Endothelial cell of umbilical vein (primary cell): Measurements from ENCODE around the gene GABRA5. TPM values are rescaled to one million over a fixed set of nuclear protein-coding genes. Genes with fewer than 3 reads are reported as not detected.

Source experiments
- BruUV-seq: library from RNA; stranded (reverse); fragments of 400-500 nt; replicated peaks from 2 replicates; lab custom pipeline; 2021; lab: Mats Ljungman, UMichigan
- CTCF ChIA-PET: fragments of 300-600, 350-600 bp; sonication (Branson Sonifier 250); formaldehyde crosslinking; loops from one replicate; lab custom pipeline; 2021; ENCODE audit warnings: antibody characterized with exemption, inconsistent platforms; lab: Charles Lee
- POLR2A ChIA-PET: fragments of 300-600, 350-600 bp; sonication (Branson Sonifier 250); formaldehyde crosslinking; loops from one replicate; lab custom pipeline; 2021; ENCODE audit warnings: antibody characterized with exemption, inconsistent platforms; lab: Charles Lee
- DNase-seq: peaks from one replicate; pipeline ENCODE4 v3.0.0-alpha.2; 2011; ENCODE audit warnings: low read depth, low spot score
- FAIRE-seq: peaks from 2 replicates; lab custom pipeline; 2011; peaks lifted over from hg19 to GRCh38; lab: Jason Lieb, UNC
- H2AFZ ChIP-seq: 2 replicates; pipeline ENCODE4 v1.6.0; 2012; ENCODE audit warnings: low read depth, low read length, control low read depth, inconsistent platforms
- H3K27ac ChIP-seq: 2 replicates; pipeline ENCODE4 v1.5.1; 2011; ENCODE audit warnings: low read depth, mild to moderate bottlenecking, control low read depth, low read length, moderate library complexity; ENCODE audit not compliant: insufficient read depth
- H3K27me3 ChIP-seq, 2 experiments: 2 replicates each; pipeline versions ENCODE4 v1.6.0 to v1.6.1; 2011; ENCODE audit warnings: low read length in 2 of 2, mixed read lengths in 1 of 2; ENCODE audit not compliant: control insufficient read depth in 2 of 2, insufficient read depth in 2 of 2
- H3K36me3 ChIP-seq, 2 experiments: 2 replicates in 1 of 2; 3 replicates in 1 of 2; pipeline ENCODE4 v1.5.1; 2011; ENCODE audit warnings: low read length in 2 of 2, mild to moderate bottlenecking in 1 of 2, moderate library complexity in 1 of 2; ENCODE audit not compliant: control insufficient read depth in 2 of 2, insufficient read depth in 2 of 2; ENCODE audit errors: extremely low read depth in 1 of 2
- H3K4me1 ChIP-seq: 3 replicates; pipeline ENCODE4 v1.5.1; 2011; ENCODE audit warnings: mild to moderate bottlenecking, low read length; ENCODE audit not compliant: control insufficient read depth, insufficient read depth; ENCODE audit errors: extremely low read depth
- H3K4me2 ChIP-seq: 2 replicates; pipeline ENCODE4 v1.6.1; 2011; ENCODE audit warnings: low read length, control low read depth, mixed read lengths; ENCODE audit not compliant: insufficient read depth
- H3K4me3 ChIP-seq, 3 experiments: fragments of 200-600 bp in 1 of 3; sonication (generic), shearing (Covaris generic) in 1 of 3; replicated peaks in 1 of 3; 2 replicates each; pipeline ENCODE4 v1.5.1; 2011 to 2016; ENCODE audit warnings: control low read depth in 3 of 3, low read length in 3 of 3, mild to moderate bottlenecking in 2 of 3, inconsistent platforms in 1 of 3, low read depth in 1 of 3, moderate library complexity in 1 of 3; ENCODE audit not compliant: insufficient read depth in 1 of 3
- H3K79me2 ChIP-seq: 2 replicates; pipeline ENCODE4 v1.6.0; 2012; ENCODE audit warnings: low read length, inconsistent platforms; ENCODE audit not compliant: control insufficient read depth, insufficient read depth
- H3K9ac ChIP-seq: replicated peaks from 2 replicates; pipeline ENCODE3; 2011; ENCODE audit warnings: low read length, control low read depth; ENCODE audit not compliant: insufficient read depth; ENCODE audit errors: extremely low read depth
- H3K9me1 ChIP-seq: replicated peaks from 3 replicates; pipeline ENCODE4 v1.6.0; 2011; ENCODE audit warnings: mild to moderate bottlenecking, low read length; ENCODE audit not compliant: control insufficient read depth, insufficient read depth; ENCODE audit errors: extremely low read depth
- H3K9me3 ChIP-seq: replicated peaks from 2 replicates; pipeline ENCODE4 v1.5.1; 2012; ENCODE audit warnings: low read length, inconsistent platforms; ENCODE audit not compliant: control insufficient read depth, insufficient read depth
- H4K20me1 ChIP-seq: replicated peaks from 2 replicates; pipeline ENCODE3; 2011; ENCODE audit warnings: mild to moderate bottlenecking, low read length; ENCODE audit not compliant: control insufficient read depth, insufficient read depth; ENCODE audit errors: extremely low read depth
- FOS ChIP-seq: IDR thresholded peaks from 2 replicates; pipeline ENCODE4 v1.6.1; 2011; ENCODE audit warnings: mild to moderate bottlenecking, low read length, moderate library complexity, borderline replicate concordance; ENCODE audit not compliant: insufficient read depth
- GATA2 ChIP-seq: IDR thresholded peaks from 2 replicates; pipeline ENCODE4 v1.7.0; 2011; ENCODE audit warnings: low read depth, mild to moderate bottlenecking, moderate library complexity, mixed read lengths, low read length; ENCODE audit not compliant: insufficient read length, insufficient read depth
- JUN ChIP-seq: IDR thresholded peaks from 2 replicates; pipeline ENCODE4 v1.6.1; 2011; ENCODE audit warnings: borderline replicate concordance, low read depth; ENCODE audit not compliant: insufficient read length, insufficient read depth
- MYC ChIP-seq: IDR thresholded peaks from one replicate; pipeline ENCODE4 v1.6.1; 2011; ENCODE audit warnings: mild to moderate bottlenecking, low read depth, low read length
- POLR2AphosphoS5 ChIP-seq: IDR thresholded peaks from 2 replicates; pipeline ENCODE4 v1.6.1; 2012; ENCODE audit warnings: low read depth, mild to moderate bottlenecking, control low read depth, low read length, moderate library complexity; ENCODE audit not compliant: insufficient read depth
- dilution Hi-C: fragments of 300-500 bp; cut with MboI; formaldehyde crosslinking; loops from one replicate; pipeline ENCODE4 v1.15.0; 2019; ENCODE audit warnings: low sequenced_read_pairs; ENCODE audit not compliant: extremely low pct_ligation_motif_present
- intact Hi-C: fragments of 100-400 bp; cut with micrococcal nuclease; formaldehyde crosslinking; loops from one replicate; pipeline ENCODE4 v1.10.0; 2022
- polyA plus RNA-seq, 4 experiments: library from polyadenylated mRNA; depleted of rRNA in 3 of 4; stranded (reverse) in 3 of 4; unstranded in 1 of 4; fragments of >200 nt; gene quantifications; 2 replicates each; pipeline versions ENCODE4 v1.2.1 to v1.2.3, GENCODE V29; 2011 to 2012; ENCODE audit warnings: missing spikeins in 1 of 4
- total RNA-seq: library from RNA; stranded (reverse); gene quantifications from 2 replicates; pipeline ENCODE4 v1.2.3, GENCODE V29; 2021
- TF ChIP-seq, protein P1 (sequence below): IDR thresholded peaks from 2 replicates; pipeline ENCODE4 v1.6.1; 2011; ENCODE audit not compliant: insufficient read depth, insufficient read length
- TF ChIP-seq, protein P2 (sequence below), 2 donors: IDR thresholded peaks; 1 replicate in 1 of 2; 2 replicates in 1 of 2; pipeline ENCODE4 v1.5.1; 2011; ENCODE audit warnings: low read length in 2 of 2, mild to moderate bottlenecking in 2 of 2, moderate library complexity in 2 of 2, control low read depth in 1 of 2, inconsistent platforms in 1 of 2, low read depth in 1 of 2; ENCODE audit not compliant: insufficient read depth in 1 of 2; ENCODE audit errors: extremely low read depth in 1 of 2

The GABRA5 gene
- total and polyA plus RNA-seq, 2 donors (not counting 3 experiments of a cell fraction or from before 2014, with no cell fraction given): not detected

DNA sequence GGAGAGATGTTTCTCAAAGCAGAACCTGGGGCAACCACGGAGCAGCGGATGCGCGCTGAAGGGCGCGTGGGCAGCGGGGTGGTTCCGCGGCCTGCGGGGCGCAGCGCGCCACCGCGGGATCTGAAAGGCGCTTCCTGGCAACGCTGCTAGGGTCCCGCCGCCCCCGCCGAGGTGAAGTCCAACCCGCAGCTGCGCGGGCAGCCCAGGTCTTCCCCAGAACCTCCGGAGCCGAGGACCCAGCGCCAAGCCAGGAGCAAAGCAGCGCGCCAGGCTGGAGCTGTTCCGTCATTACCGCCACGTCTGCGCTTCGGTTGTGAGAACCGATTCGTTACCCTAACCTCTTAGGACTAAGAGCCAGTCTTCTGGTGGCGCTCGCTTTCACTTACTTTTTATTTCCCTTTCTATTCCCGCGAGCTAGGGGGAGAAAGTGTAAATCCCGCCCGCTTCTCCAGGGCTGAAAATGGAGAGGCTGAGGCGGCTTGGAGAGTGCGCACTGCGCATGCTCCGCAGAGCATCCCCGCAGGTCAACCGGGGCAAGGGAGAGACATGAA is 100.9 kb downstream of the GABRA5 start:
- no TSS peak for BruUV-seq

More for the DNA sequence above, 100.9 kb downstream of the GABRA5 start:
- POLR2A ChIA-PET: no interaction called here
- Histone ChIP-seq H3K9me3 (no peaks in the 10 kb centered on the region), H3K4me3 (no peak overlapping the region), H3K4me2 (no peak overlapping the region), H3K27me3 (peaks cover 0 to 4% of the 10 kb centered on the region in 2 experiments), H3K9ac (no peak overlapping the region), H3K9me1 (no peaks in the 10 kb centered on the region), H3K36me3 (no peaks in the 10 kb centered on the region), H3K4me1 (no peaks in the 10 kb centered on the region), H2AFZ (no peak overlapping the region), H4K20me1 (no peaks in the 10 kb centered on the region), H3K27ac (no peak overlapping the region), H3K79me2 (no peaks in the 10 kb centered on the region)
- FAIRE-seq: no peak
- CTCF ChIA-PET: no interaction called here
- no peak for DNase-seq
- dilution Hi-C loops: no loop called here
- TF ChIP-seq, protein P1, sequence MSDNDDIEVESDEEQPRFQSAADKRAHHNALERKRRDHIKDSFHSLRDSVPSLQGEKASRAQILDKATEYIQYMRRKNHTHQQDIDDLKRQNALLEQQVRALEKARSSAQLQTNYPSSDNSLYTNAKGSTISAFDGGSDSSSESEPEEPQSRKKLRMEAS: no peak
- TF ChIP-seq MYC (no peak), POLR2AphosphoS5 (no peak), GATA2 (no peak), JUN (no peak), FOS (no peak)
- TF ChIP-seq, protein P2, sequence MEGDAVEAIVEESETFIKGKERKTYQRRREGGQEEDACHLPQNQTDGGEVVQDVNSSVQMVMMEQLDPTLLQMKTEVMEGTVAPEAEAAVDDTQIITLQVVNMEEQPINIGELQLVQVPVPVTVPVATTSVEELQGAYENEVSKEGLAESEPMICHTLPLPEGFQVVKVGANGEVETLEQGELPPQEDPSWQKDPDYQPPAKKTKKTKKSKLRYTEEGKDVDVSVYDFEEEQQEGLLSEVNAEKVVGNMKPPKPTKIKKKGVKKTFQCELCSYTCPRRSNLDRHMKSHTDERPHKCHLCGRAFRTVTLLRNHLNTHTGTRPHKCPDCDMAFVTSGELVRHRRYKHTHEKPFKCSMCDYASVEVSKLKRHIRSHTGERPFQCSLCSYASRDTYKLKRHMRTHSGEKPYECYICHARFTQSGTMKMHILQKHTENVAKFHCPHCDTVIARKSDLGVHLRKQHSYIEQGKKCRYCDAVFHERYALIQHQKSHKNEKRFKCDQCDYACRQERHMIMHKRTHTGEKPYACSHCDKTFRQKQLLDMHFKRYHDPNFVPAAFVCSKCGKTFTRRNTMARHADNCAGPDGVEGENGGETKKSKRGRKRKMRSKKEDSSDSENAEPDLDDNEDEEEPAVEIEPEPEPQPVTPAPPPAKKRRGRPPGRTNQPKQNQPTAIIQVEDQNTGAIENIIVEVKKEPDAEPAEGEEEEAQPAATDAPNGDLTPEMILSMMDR (IDR thresholded peaks at IDR 0.05; ENCODE audit: extremely low read depth in 1 of 2, insufficient read depth in 1 of 2, low read depth in 1 of 2, low read length in 2 of 2): no peak
- intact Hi-C loops: no loop called here
